Bone marrow (tissue), 2 donors: Measurements from ENCODE around the gene SAP30BP.
A peak's percentile ranks its signal among the peaks of the same experiment; 100 is the strongest.
"Not testable (repeated sequence)": the region's sequence is repeated elsewhere in the genome, so short reads cannot be mapped to it uniquely, and the experiment has no call there.

Source experiments
- DNase-seq, 2 donors: peaks; one replicate each; lab custom pipeline; 2025; lab: John Stamatoyannopoulos, UW

SAP30BP gene

GRCh38 chr17:75634376-75634740 is 32.8 kb upstream of the SAP30BP start:
- DNase-seq: no peak

GRCh38 chr17:75634754-75635609 is 32.2 kb upstream of the SAP30BP start:
- no peak for DNase-seq

GRCh38 chr17:75635610-75636202 is 31.4 kb upstream of the SAP30BP start:
- DNase-seq: no peak

GRCh38 chr17:75636381-75637142 is 30.6 kb upstream of the SAP30BP start:
- no peak for DNase-seq

- no peak for DNase-seq
These were observed 30.0 kb upstream of the SAP30BP start for GRCh38 chr17:75637143-75637538.

GRCh38 chr17:75637551-75637950 is 29.6 kb upstream of the SAP30BP start:
- no peak for DNase-seq

GRCh38 chr17:75638039-75638438 is 29.1 kb upstream of the SAP30BP start:
- not testable (repeated sequence) for DNase-seq

- no peak for DNase-seq
These were observed 28.2 kb upstream of the SAP30BP start for GRCh38 chr17:75638893-75639292.

- no peak for DNase-seq
These were observed 27.8 kb upstream of the SAP30BP start for GRCh38 chr17:75639327-75639726.

GRCh38 chr17:75639771-75640555 is 27.2 kb upstream of the SAP30BP start:
- no peak for DNase-seq

- no peak for DNase-seq
These were observed 26.5 kb upstream of the SAP30BP start for GRCh38 chr17:75640556-75641119.

- no peak for DNase-seq
These were observed 25.8 kb upstream of the SAP30BP start for GRCh38 chr17:75641343-75641742.

- no peak for DNase-seq
These were observed 24.9 kb upstream of the SAP30BP start for GRCh38 chr17:75642182-75642783.

GRCh38 chr17:75642784-75643642 is 24.1 kb upstream of the SAP30BP start:
- DNase-seq: no peak

GRCh38 chr17:75643643-75644017 is 23.5 kb upstream of the SAP30BP start:
- no peak for DNase-seq

- no peak for DNase-seq
These were observed 21.6 kb upstream of the SAP30BP start for GRCh38 chr17:75645501-75645888.

- DNase-seq: peak; percentile 17 to 83
These were observed 21.1 kb upstream of the SAP30BP start for GRCh38 chr17:75645889-75646637.

- DNase-seq: no peak
These were observed 20.5 kb upstream of the SAP30BP start for GRCh38 chr17:75646638-75646992.

GRCh38 chr17:75647061-75647460 is 20.1 kb upstream of the SAP30BP start:
- DNase-seq: no peak

- DNase-seq: no peak
These were observed 19.2 kb upstream of the SAP30BP start for GRCh38 chr17:75647921-75648320.
